ENCODE measurements around the gene KCNAB1.

The KCNAB1 gene

GRCh38 chr3:156511987-156512677, 391.8 kb downstream of the KCNAB1 start:
- POLR2A ChIA-PET: no interaction called here
- TF ChIP-seq CTBP1 (IDR thresholded peaks at IDR 0.05; ENCODE audit: borderline replicate concordance) (no peak), FOXA1 (IDR thresholded peaks at IDR 0.05) (no peak), LEF1 (IDR thresholded peaks at IDR 0.05; ENCODE audit: borderline replicate concordance) (no peak), FOXM1 (IDR thresholded peaks at IDR 0.05; ENCODE audit: borderline replicate concordance) (no peak)
- no peak for DNase-seq (ENCODE audit: extremely low spot score)
- CTCF ChIA-PET: no interaction called here

DNA sequence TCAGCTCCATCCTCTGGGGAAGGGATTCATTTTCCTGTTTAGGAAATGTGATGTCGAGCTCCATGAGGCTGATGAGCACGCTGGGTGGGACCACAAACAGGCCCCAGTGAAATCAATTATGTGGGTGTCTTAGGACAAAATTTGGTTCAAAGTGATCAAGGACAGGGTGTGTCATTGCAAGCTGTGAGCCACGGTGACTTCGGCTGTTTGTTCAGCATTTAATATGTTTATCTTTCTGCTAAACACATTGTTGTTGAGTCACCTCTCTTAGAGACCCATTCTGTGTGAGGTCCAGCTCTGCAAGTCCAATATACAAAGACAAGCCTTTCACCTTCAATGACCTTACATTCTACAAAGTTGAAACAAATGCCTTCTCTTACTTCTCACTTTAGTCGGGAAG, 393.2 kb downstream of the KCNAB1 start:
- ChIA-PET POLR2A (no interaction called here), CTCF (interaction anchor here (1.0 kb wide), 1 partner anchor 576 kb away, joined by 3 read pairs; no protein-coding TSS in a partner anchor)
- TF ChIP-seq FOXK2 (IDR thresholded peaks at IDR 0.05): no peak
- TF ChIP-seq FOXA1 (IDR thresholded peaks at IDR 0.05): no peak
- TF ChIP-seq, protein P1, sequence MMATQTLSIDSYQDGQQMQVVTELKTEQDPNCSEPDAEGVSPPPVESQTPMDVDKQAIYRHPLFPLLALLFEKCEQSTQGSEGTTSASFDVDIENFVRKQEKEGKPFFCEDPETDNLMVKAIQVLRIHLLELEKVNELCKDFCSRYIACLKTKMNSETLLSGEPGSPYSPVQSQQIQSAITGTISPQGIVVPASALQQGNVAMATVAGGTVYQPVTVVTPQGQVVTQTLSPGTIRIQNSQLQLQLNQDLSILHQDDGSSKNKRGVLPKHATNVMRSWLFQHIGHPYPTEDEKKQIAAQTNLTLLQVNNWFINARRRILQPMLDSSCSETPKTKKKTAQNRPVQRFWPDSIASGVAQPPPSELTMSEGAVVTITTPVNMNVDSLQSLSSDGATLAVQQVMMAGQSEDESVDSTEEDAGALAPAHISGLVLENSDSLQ (IDR thresholded peaks at IDR 0.05): no peak
- TF ChIP-seq ZNF384 (IDR thresholded peaks at IDR 0.05): no peak
- TF ChIP-seq ARNT (IDR thresholded peaks at IDR 0.05): no peak
- no peak for TF ChIP-seq SUZ12 (IDR thresholded peaks at IDR 0.05)
- no peak for TF ChIP-seq LEF1 (IDR thresholded peaks at IDR 0.05; ENCODE audit: borderline replicate concordance)
- TF ChIP-seq NFRKB (IDR thresholded peaks at IDR 0.05): no peak
- no peak for TF ChIP-seq BHLHE40 (IDR thresholded peaks at IDR 0.05; ENCODE audit: borderline replicate concordance)
- TF ChIP-seq CTBP1 (IDR thresholded peaks at IDR 0.05; ENCODE audit: borderline replicate concordance): no peak
- no peak for TF ChIP-seq SP1 (IDR thresholded peaks at IDR 0.05)
- TF ChIP-seq HDGF (IDR thresholded peaks at IDR 0.05; ENCODE audit: borderline replicate concordance): no peak
- TF ChIP-seq ELF4 (IDR thresholded peaks at IDR 0.05): no peak
- no peak for TF ChIP-seq FOXM1 (IDR thresholded peaks at IDR 0.05; ENCODE audit: borderline replicate concordance)
- no peak for TF ChIP-seq L3MBTL2 (conservative IDR thresholded peaks at IDR 0.05)
- TF ChIP-seq TARDBP (IDR thresholded peaks at IDR 0.05): no peak
- no peak for DNase-seq (ENCODE audit: extremely low spot score)

GRCh38 chr3:156516284-156516683, 395.9 kb downstream of the KCNAB1 start:
- TF ChIP-seq FOXM1 (IDR thresholded peaks at IDR 0.05; ENCODE audit: borderline replicate concordance) (no peak), ELF4 (IDR thresholded peaks at IDR 0.05) (no peak), ARNT (IDR thresholded peaks at IDR 0.05) (no peak), SP1 (IDR thresholded peaks at IDR 0.05) (no peak), CTBP1 (IDR thresholded peaks at IDR 0.05; ENCODE audit: borderline replicate concordance) (no peak), BHLHE40 (IDR thresholded peaks at IDR 0.05; ENCODE audit: borderline replicate concordance) (no peak), FOXK2 (IDR thresholded peaks at IDR 0.05) (no peak), LEF1 (IDR thresholded peaks at IDR 0.05; ENCODE audit: borderline replicate concordance) (no peak)
- ChIA-PET CTCF (interaction anchor here (0.7 kb wide), 1 partner anchor 235 kb away, joined by 3 read pairs; no protein-coding TSS in a partner anchor), POLR2A (no interaction called here)

DNA sequence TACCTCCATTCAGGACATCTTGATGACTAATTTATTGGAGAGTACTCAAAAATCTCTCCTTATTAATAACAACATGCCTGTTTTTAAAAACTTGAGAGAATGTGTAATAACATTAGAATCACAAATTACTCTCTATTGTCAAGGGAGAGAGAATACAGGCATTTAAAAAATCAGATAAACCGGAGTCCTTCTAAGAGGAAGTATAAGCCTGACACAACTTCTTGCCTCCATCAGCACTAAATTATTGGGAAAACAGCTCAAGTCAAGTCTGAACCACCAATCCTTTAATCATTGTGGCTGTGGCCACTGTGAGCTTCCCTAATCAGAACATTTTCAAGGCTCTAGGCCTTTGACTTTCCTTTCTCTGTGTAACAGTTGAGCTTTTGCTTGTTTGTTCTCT, 396.6 kb downstream of the KCNAB1 start:
- TF ChIP-seq BHLHE40 (IDR thresholded peaks at IDR 0.05; ENCODE audit: borderline replicate concordance) (no peak), FOXA1 (IDR thresholded peaks at IDR 0.05) (no peak), HDGF (IDR thresholded peaks at IDR 0.05; ENCODE audit: borderline replicate concordance) (no peak), FOXM1 (IDR thresholded peaks at IDR 0.05; ENCODE audit: borderline replicate concordance) (no peak), FOXK2 (IDR thresholded peaks at IDR 0.05) (no peak), TARDBP (IDR thresholded peaks at IDR 0.05) (no peak), ARNT (IDR thresholded peaks at IDR 0.05) (no peak), CTBP1 (IDR thresholded peaks at IDR 0.05; ENCODE audit: borderline replicate concordance) (no peak), ZNF384 (IDR thresholded peaks at IDR 0.05) (no peak), SP1 (IDR thresholded peaks at IDR 0.05) (no peak), L3MBTL2 (conservative IDR thresholded peaks at IDR 0.05) (no peak), ELF4 (IDR thresholded peaks at IDR 0.05) (no peak), NFRKB (IDR thresholded peaks at IDR 0.05) (no peak), SUZ12 (IDR thresholded peaks at IDR 0.05) (no peak), LEF1 (IDR thresholded peaks at IDR 0.05; ENCODE audit: borderline replicate concordance) (no peak)
- TF ChIP-seq, protein P1 (IDR thresholded peaks at IDR 0.05): no peak
- POLR2A ChIA-PET: no interaction called here
- DNase-seq (ENCODE audit: extremely low spot score): no peak
- CTCF ChIA-PET: interaction anchor here (0.7 kb wide), 1 partner anchor 234 kb away, joined by 3 read pairs; no protein-coding TSS in a partner anchor

More at GRCh38 chr3:156516284-156516683, 395.9 kb downstream of the KCNAB1 start:
- DNase-seq (ENCODE audit: extremely low spot score): no peak

- ChIA-PET POLR2A (no interaction called here), CTCF (interaction anchor here (0.7 kb wide), 1 partner anchor 16 kb away, joined by 3 read pairs; no protein-coding TSS in a partner anchor)
- DNase-seq (ENCODE audit: extremely low spot score): no peak
Observed at GRCh38 chr3:156518726-156519125, 398.3 kb downstream of the KCNAB1 start.

DNA sequence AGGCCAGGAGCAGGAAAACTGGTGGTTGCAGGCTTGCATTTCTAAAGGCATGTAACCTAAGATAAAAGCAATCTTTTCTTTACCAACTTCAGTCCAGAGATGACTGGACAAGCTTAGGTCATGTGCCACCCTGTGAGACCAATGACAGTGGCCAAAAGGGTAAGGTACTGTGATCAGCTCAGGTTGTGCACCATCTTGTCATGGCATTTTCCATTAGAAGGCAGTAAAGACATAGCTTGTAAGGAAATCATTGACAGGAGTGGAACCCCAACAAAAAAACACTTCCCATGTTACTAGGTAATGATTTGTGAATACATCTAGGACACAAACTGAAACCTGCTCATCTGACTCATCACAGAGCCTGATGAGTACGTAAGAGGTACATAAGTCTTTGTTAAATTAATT, 399.4 kb downstream of the KCNAB1 start:
- ChIA-PET POLR2A (no interaction called here), CTCF (no interaction called here)
- DNase-seq (ENCODE audit: extremely low spot score): no peak
- no peak for TF ChIP-seq SUZ12 (IDR thresholded peaks at IDR 0.05)
- TF ChIP-seq FOXM1 (IDR thresholded peaks at IDR 0.05; ENCODE audit: borderline replicate concordance): no peak
- TF ChIP-seq ZNF384 (IDR thresholded peaks at IDR 0.05): no peak
- TF ChIP-seq NFRKB (IDR thresholded peaks at IDR 0.05): no peak
- no peak for TF ChIP-seq TARDBP (IDR thresholded peaks at IDR 0.05)
- TF ChIP-seq BHLHE40 (IDR thresholded peaks at IDR 0.05; ENCODE audit: borderline replicate concordance): no peak
- no peak for TF ChIP-seq CTBP1 (IDR thresholded peaks at IDR 0.05; ENCODE audit: borderline replicate concordance)
- TF ChIP-seq, protein P1 (IDR thresholded peaks at IDR 0.05): no peak
- no peak for TF ChIP-seq ARNT (IDR thresholded peaks at IDR 0.05)
- no peak for TF ChIP-seq ELF4 (IDR thresholded peaks at IDR 0.05)
- TF ChIP-seq LEF1 (IDR thresholded peaks at IDR 0.05; ENCODE audit: borderline replicate concordance): no peak

More at GRCh38 chr3:156518726-156519125, 398.3 kb downstream of the KCNAB1 start:
- TF ChIP-seq HDGF (IDR thresholded peaks at IDR 0.05; ENCODE audit: borderline replicate concordance) (no peak), CTBP1 (IDR thresholded peaks at IDR 0.05; ENCODE audit: borderline replicate concordance) (no peak), FOXK2 (IDR thresholded peaks at IDR 0.05) (no peak), ELF4 (IDR thresholded peaks at IDR 0.05) (no peak), LEF1 (IDR thresholded peaks at IDR 0.05; ENCODE audit: borderline replicate concordance) (no peak), SUZ12 (IDR thresholded peaks at IDR 0.05) (no peak)
- TF ChIP-seq, protein P1 (IDR thresholded peaks at IDR 0.05): no peak

Data from HEK293T (cell line).